GM21825 (cell line): ENCODE measurements around the gene PFKP.
"Not testable (repeated sequence)": the region's sequence is repeated elsewhere in the genome, so short reads cannot be mapped to it uniquely, and the experiment has no call there.

ENCODE experiments used
- ATAC-seq: cut with Tn5 transposase; IDR thresholded peaks from one replicate; pipeline ENCODE4 v1.9.1; 2021; ENCODE audit warnings: mild to moderate bottlenecking, moderate library complexity; ENCODE audit not compliant: unreplicated experiment

Gene PFKP

GRCh38 chr10:3150366-3150765, 83.0 kb downstream of the PFKP start:
- ATAC-seq, result no peak

GRCh38 chr10:3150961-3151360, 83.6 kb downstream of the PFKP start:
- ATAC-seq, result no peak

- no peak for ATAC-seq
These were observed 84.7 kb downstream of the PFKP start for GRCh38 chr10:3151889-3152565.

GRCh38 chr10:3152566-3152935, 85.2 kb downstream of the PFKP start:
- ATAC-seq, result no peak

GRCh38 chr10:3154666-3155065, 87.3 kb downstream of the PFKP start:
- ATAC-seq, result no peak

GRCh38 chr10:3159152-3159551, 91.8 kb downstream of the PFKP start:
- no peak for ATAC-seq

GRCh38 chr10:3162533-3162932, 95.2 kb downstream of the PFKP start:
- no peak for ATAC-seq

- no peak for ATAC-seq
These were observed 96.5 kb downstream of the PFKP start for GRCh38 chr10:3163879-3164278.

- ATAC-seq, result no peak
These were observed 97.8 kb downstream of the PFKP start for GRCh38 chr10:3165196-3165595.

- no peak for ATAC-seq
These were observed 99.3 kb downstream of the PFKP start for GRCh38 chr10:3166496-3167290.

- ATAC-seq, result no peak
These were observed 100.4 kb downstream of the PFKP start for GRCh38 chr10:3167611-3168330.

GRCh38 chr10:3169271-3169670, 101.9 kb downstream of the PFKP start:
- ATAC-seq, result no peak

- ATAC-seq, result no peak
These were observed 102.3 kb downstream of the PFKP start for GRCh38 chr10:3169673-3170072.

GRCh38 chr10:3171488-3171887, 104.1 kb downstream of the PFKP start:
- not testable (repeated sequence) for ATAC-seq

- no peak for ATAC-seq
These were observed 104.7 kb downstream of the PFKP start for GRCh38 chr10:3172081-3172445.

- peak; percentile 97 for ATAC-seq
These were observed 105.3 kb downstream of the PFKP start, which contains the start of gene PITRM1 for GRCh38 chr10:3172446-3173170. PITRM1 (minus strand) TSS chr10:3172782; CDS start chr10:3172772, 10 bp downstream.

- ATAC-seq, result peak; percentile 30
These were observed 106.0 kb downstream of the PFKP start for GRCh38 chr10:3173171-3173878.

- ATAC-seq, result no peak
These were observed 110.7 kb downstream of the PFKP start for GRCh38 chr10:3178042-3178441.

GRCh38 chr10:3179174-3179573, 111.8 kb downstream of the PFKP start:
- no peak for ATAC-seq

GRCh38 chr10:3180355-3181025, 113.1 kb downstream of the PFKP start:
- no peak for ATAC-seq
